LoVo (cell line): ENCODE measurements around the gene ARNT2.
A peak's percentile ranks its signal among the peaks of the same experiment; 100 is the strongest.
"Not testable (repeated sequence)": the region's sequence is repeated elsewhere in the genome, so short reads cannot be mapped to it uniquely, and the experiment has no call there.

Experiments used
- DNase-seq: peaks from one replicate; pipeline ENCODE4 v3.0.0-alpha.2; 2016; ENCODE audit warnings: low spot score

The ARNT2 gene

GRCh38 chr15:80618685-80619400 lies 214.7 kb downstream of the ARNT2 start:
- no peak for DNase-seq

GRCh38 chr15:80619680-80620079 lies 215.5 kb downstream of the ARNT2 start:
- DNase-seq, result peak; percentile 24

- no peak for DNase-seq
Observed at GRCh38 chr15:80620141-80620540, 216.0 kb downstream of the ARNT2 start.

- no peak for DNase-seq
Observed at GRCh38 chr15:80620931-80621330, 216.7 kb downstream of the ARNT2 start.

GRCh38 chr15:80626643-80627120 lies 222.5 kb downstream of the ARNT2 start:
- DNase-seq, result no peak

GRCh38 chr15:80629355-80629754 lies 225.2 kb downstream of the ARNT2 start:
- DNase-seq, result no peak

GRCh38 chr15:80630981-80631380 lies 226.8 kb downstream of the ARNT2 start:
- DNase-seq, result no peak

GRCh38 chr15:80633221-80633620 lies 229.0 kb downstream of the ARNT2 start:
- no peak for DNase-seq

- DNase-seq, result no peak
Observed at GRCh38 chr15:80635953-80636352, 231.8 kb downstream of the ARNT2 start.

GRCh38 chr15:80636675-80637074 lies 232.5 kb downstream of the ARNT2 start:
- DNase-seq, result no peak

GRCh38 chr15:80637747-80638146 lies 233.6 kb downstream of the ARNT2 start:
- no peak for DNase-seq

- DNase-seq, result no peak
Observed at GRCh38 chr15:80638553-80639167, 234.5 kb downstream of the ARNT2 start.

- no peak for DNase-seq
Observed at GRCh38 chr15:80639168-80639555, 235.0 kb downstream of the ARNT2 start.

GRCh38 chr15:80640531-80641121 lies 236.4 kb downstream of the ARNT2 start:
- no peak for DNase-seq

- no peak for DNase-seq
Observed at GRCh38 chr15:80641384-80641783, 237.2 kb downstream of the ARNT2 start.

- DNase-seq, result no peak
Observed at GRCh38 chr15:80643431-80643951, 239.3 kb downstream of the ARNT2 start.

GRCh38 chr15:80645494-80646065 lies 241.4 kb downstream of the ARNT2 start:
- DNase-seq, result no peak

GRCh38 chr15:80647424-80647823 lies 243.2 kb downstream of the ARNT2 start:
- DNase-seq, result not testable (repeated sequence)
